K562 (cell line): Measurements from ENCODE around the gene SPX. TPM values are rescaled to one million over a fixed set of nuclear protein-coding genes. Genes with fewer than 3 reads are reported as not detected.
A peak's percentile ranks its signal among the peaks of the same experiment; 100 is the strongest.

Source experiments
- ASH1L ChIP-seq: fragments of 450-650 bp; IDR thresholded peaks from 2 replicates; pipeline ENCODE4 v1.6.1; 2018; ENCODE audit warnings: borderline replicate concordance, mild to moderate bottlenecking, low read depth; ENCODE audit not compliant: partially characterized antibody
- BACH1 ChIP-seq: fragments of 200-800 bp; sonication (Bioruptor generic); IDR thresholded peaks from 2 replicates; pipeline ENCODE4 v1.6.1; 2016; ENCODE audit warnings: missing genetic modification characterization, missing compliant biosample characterization
- DNMT1 ChIP-seq: fragments of 450-650 bp; IDR thresholded peaks from 2 replicates; pipeline ENCODE4 v1.6.1; 2016; ENCODE audit warnings: antibody characterized with exemption, mild to moderate bottlenecking
- HSF4 ChIP-seq: fragments of 250-450 bp; sonication (Bioruptor Pico); IDR thresholded peaks from 2 replicates; pipeline ENCODE4 v2.1.2; 2022; ENCODE audit warnings: mild to moderate bottlenecking, moderate library complexity, borderline replicate concordance
- NR3C1 ChIP-seq: sonication (generic); formaldehyde crosslinking; IDR thresholded peaks from 2 replicates; pipeline ENCODE4 v1.8.1; 2022; ENCODE audit warnings: missing genetic modification reagents
- PHB ChIP-seq: fragments of 250-450 bp; sonication (Bioruptor Pico); IDR thresholded peaks from 2 replicates; pipeline ENCODE4 v1.5.0; 2021
- RBFOX2 ChIP-seq: fragments of 200-400 bp; formaldehyde crosslinking; IDR thresholded peaks from 2 replicates; pipeline ENCODE4 v1.6.1; 2017; ENCODE audit warnings: low read depth, mild to moderate bottlenecking, low read length, moderate library complexity
- TRIM28 ChIP-seq: fragments of 450-650 bp; IDR thresholded peaks from 2 replicates; pipeline ENCODE4 v1.6.1; 2017
- ZNF121 ChIP-seq: sonication (generic); formaldehyde crosslinking; conservative IDR thresholded peaks from 2 replicates; pipeline ENCODE4 v1.8.0; 2022; ENCODE audit warnings: missing genetic modification reagents
- ZNF239 ChIP-seq: fragments of 250-450 bp; sonication (Bioruptor Pico); IDR thresholded peaks from 2 replicates; pipeline ENCODE4 v1.4.0; 2020; ENCODE audit warnings: mild to moderate bottlenecking
- ZNF263 ChIP-seq: sonication (generic); formaldehyde crosslinking; IDR thresholded peaks from 2 replicates; pipeline ENCODE4 v1.8.0; 2022; ENCODE audit warnings: mild to moderate bottlenecking, missing genetic modification reagents, borderline replicate concordance
- polyA plus RNA-seq, 8 experiments: library from polyadenylated mRNA; depleted of rRNA in 4 of 8; stranded (reverse) in 5 of 8; unstranded in 3 of 8; fragments of >200 nt; fragmentation: Nextera tagmentation in 2 of 8; fragmentation: Illumina TruSeq in 1 of 8; extraction: Ambion mirVana in 2 of 8; extraction: Trizol in 1 of 8; gene quantifications; 2 replicates each; pipeline versions ENCODE4 v1.2.1 to v1.2.3, GENCODE V29; 2011 to 2014; ENCODE audit warnings: inconsistent platforms in 1 of 8, missing spikeins in 1 of 8
- total RNA-seq, 7 experiments: library from RNA; depleted of rRNA in 6 of 7; stranded (reverse); fragments of >200 nt in 6 of 7; fragmentation: Illumina TruSeq in 2 of 7; extraction: Trizol in 2 of 7; gene quantifications; 2 replicates each; pipeline versions ENCODE4 v1.2.1 to v1.2.3, GENCODE V29; 2011 to 2021; ENCODE audit warnings: low replicate concordance in 1 of 7
- TF ChIP-seq, protein P1 (sequence below): fragments of 450-650 bp; IDR thresholded peaks from 2 replicates; pipeline ENCODE4 v1.6.1; 2016; ENCODE audit warnings: low read depth, mild to moderate bottlenecking, moderate library complexity
- TF ChIP-seq, protein P2 (sequence below), 2 experiments: IDR thresholded peaks in 1 of 2; conservative IDR thresholded peaks in 1 of 2; 2 replicates each; pipeline ENCODE4 v1.6.1; 2016; ENCODE audit warnings: low read depth in 2 of 2, mild to moderate bottlenecking in 1 of 2, missing compliant biosample characterization in 1 of 2, missing genetic modification characterization in 1 of 2, moderate library complexity in 1 of 2
- TF ChIP-seq, protein P3 (sequence below): fragments of 250-450 bp; sonication (Bioruptor Pico); IDR thresholded peaks from 2 replicates; pipeline ENCODE4 v1.5.0; 2020; ENCODE audit warnings: mild to moderate bottlenecking

The SPX gene
- total and polyA plus RNA-seq, 9 of the 15 experiments (the other 6 are each of a cell fraction or from before 2014, with no cell fraction given): 0.06 to 0.40 (median 0.14) TPM

DNA sequence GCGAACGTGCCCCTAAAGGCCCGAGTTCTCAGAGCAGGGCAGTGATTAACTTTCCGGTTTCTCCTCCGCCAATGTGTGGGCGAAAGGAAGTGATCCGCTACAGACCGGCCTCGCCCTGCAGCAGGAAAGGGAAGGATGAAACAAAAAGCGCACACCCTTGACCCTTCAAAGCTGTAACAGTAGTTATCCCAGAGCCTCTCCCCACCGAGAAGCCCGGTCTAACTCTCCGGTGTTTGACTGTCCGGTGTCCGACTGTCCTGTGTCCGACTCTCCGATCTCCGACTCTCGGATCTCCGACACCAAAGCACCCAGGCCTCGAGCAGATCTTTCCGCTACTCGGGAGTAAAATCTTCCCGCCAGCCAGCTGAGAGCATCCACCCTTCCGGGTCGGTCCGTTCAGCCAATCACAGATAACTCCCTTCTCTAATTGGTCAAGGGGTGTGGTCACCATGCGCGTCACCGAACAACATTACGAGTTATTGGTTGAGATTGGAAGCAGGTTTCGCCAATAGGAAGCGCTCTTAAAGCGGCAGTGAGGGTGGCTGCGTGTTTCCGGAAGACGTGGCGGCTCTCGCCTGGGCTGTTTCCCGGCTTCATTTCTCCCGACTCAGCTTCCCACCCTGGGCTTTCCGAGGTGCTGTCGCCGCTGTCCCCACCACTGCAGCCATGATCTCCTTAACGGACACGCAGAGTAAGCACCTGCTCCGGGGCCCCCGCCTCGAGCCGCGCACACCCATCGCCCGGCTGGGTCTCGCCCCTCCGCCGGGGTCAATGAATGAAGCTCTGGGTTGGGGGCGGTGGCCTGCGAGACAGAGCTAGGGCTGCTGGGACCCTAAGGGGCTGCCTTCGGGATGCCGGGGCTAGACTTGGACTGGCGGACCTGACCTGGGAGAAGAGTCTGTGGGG, 24.6 kb upstream of the SPX start, which contains the start of the genes GOLT1B and RECQL (continued):
- TF ChIP-seq, protein P1, sequence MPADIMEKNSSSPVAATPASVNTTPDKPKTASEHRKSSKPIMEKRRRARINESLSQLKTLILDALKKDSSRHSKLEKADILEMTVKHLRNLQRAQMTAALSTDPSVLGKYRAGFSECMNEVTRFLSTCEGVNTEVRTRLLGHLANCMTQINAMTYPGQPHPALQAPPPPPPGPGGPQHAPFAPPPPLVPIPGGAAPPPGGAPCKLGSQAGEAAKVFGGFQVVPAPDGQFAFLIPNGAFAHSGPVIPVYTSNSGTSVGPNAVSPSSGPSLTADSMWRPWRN: no peak
- TF ChIP-seq DNMT1: no peak
- no peak for TF ChIP-seq ZNF239 (CRISPR knock-in tag)
- TF ChIP-seq HSF4: no peak
- no peak for TF ChIP-seq BACH1 (tag)
- no peak for TF ChIP-seq PHB
- TF ChIP-seq ZNF121 (CRISPR knock-in tag): no peak
- peak; percentile 93 for TF ChIP-seq RBFOX2
- TF ChIP-seq ASH1L: peak; percentile 95
- TF ChIP-seq ZNF263 (CRISPR knock-in tag): no peak
- TF ChIP-seq, protein P2, sequence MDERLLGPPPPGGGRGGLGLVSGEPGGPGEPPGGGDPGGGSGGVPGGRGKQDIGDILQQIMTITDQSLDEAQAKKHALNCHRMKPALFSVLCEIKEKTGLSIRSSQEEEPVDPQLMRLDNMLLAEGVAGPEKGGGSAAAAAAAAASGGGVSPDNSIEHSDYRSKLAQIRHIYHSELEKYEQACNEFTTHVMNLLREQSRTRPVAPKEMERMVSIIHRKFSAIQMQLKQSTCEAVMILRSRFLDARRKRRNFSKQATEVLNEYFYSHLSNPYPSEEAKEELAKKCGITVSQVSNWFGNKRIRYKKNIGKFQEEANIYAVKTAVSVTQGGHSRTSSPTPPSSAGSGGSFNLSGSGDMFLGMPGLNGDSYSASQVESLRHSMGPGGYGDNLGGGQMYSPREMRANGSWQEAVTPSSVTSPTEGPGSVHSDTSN (CRISPR knock-in tag; IDR thresholded peaks at IDR 0.05; ENCODE audit: low read depth): no peak
- TF ChIP-seq, protein P2 (tag; conservative IDR thresholded peaks at IDR 0.05; ENCODE audit: low read depth): no peak
- no peak for TF ChIP-seq NR3C1 (CRISPR knock-in tag)
- TF ChIP-seq, protein P3, sequence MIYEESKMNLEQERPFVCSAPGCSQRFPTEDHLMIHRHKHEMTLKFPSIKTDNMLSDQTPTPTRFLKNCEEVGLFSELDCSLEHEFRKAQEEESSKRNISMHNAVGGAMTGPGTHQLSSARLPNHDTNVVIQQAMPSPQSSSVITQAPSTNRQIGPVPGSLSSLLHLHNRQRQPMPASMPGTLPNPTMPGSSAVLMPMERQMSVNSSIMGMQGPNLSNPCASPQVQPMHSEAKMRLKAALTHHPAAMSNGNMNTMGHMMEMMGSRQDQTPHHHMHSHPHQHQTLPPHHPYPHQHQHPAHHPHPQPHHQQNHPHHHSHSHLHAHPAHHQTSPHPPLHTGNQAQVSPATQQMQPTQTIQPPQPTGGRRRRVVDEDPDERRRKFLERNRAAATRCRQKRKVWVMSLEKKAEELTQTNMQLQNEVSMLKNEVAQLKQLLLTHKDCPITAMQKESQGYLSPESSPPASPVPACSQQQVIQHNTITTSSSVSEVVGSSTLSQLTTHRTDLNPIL: no peak
- TF ChIP-seq TRIM28: no peak
